Umbilical cord (tissue), 2 donors: ENCODE data around the gene EGFL6. TPM values are rescaled to one million over a fixed set of nuclear protein-coding genes. Genes with fewer than 3 reads are reported as not detected.
"Not testable (repeated sequence)": the region's sequence is repeated elsewhere in the genome, so short reads cannot be mapped to it uniquely, and the experiment has no call there.

Source experiments
- DNase-seq: peaks from one replicate; pipeline ENCODE4 v3.0.0-alpha.2; 2015; ENCODE audit warnings: low spot score
- total RNA-seq: library from RNA; depleted of rRNA; stranded (reverse); fragments of >200 nt; gene quantifications from one replicate; pipeline ENCODE4 v1.2.3, GENCODE V29; 2014; ENCODE audit warnings: low replicate concordance; ENCODE audit not compliant: insufficient read depth

Gene EGFL6
- total RNA-seq, 1 donor from 2014 or later = 95.3 TPM

DNA sequence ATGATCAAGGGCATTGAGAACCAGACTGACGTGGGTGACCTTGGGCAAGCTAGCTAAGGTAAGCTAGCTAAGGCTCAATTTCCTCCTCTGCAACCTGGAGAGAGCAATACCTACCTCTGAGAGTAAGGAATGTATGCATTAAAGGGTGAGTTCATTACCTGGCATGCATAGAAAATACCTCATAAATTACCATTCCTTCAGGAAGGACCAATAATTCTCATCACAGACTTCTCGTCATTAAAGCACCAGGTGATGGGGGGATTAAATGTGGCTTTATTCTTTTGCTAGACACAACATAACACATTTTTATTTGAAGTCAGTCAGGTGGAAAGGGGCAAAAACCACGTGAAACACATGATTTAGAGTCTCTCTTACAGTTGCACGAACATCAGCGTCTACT is 21.5 kb downstream of the EGFL6 start:
- DNase-seq = no peak

DNA sequence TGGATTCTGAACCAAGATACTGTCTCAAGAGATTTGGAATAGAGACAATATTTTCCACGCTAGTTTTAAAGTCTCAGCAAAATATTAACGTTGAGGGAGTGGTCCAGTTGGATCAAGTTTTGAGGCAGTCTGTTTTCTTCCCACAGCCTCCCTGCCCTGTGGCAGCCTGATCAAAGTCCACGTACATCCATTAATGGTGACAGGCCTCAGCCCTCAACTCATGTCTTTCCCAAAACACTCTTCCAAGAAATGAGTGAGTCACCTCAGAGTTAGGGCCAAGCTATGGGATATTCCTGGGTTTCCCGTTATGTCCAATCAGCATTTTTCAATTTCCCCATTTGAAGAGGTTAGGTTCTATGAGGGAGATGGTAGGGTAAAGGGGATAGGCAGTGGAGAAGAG is 28.5 kb downstream of the EGFL6 start:
- DNase-seq = peak; percentile 62

- DNase-seq = no peak
These were observed 29.5 kb downstream of the EGFL6 start for GRCh38 chrX:13598877-13599276.

- no peak for DNase-seq
These were observed 30.1 kb downstream of the EGFL6 start for GRCh38 chrX:13599491-13599890.

DNA sequence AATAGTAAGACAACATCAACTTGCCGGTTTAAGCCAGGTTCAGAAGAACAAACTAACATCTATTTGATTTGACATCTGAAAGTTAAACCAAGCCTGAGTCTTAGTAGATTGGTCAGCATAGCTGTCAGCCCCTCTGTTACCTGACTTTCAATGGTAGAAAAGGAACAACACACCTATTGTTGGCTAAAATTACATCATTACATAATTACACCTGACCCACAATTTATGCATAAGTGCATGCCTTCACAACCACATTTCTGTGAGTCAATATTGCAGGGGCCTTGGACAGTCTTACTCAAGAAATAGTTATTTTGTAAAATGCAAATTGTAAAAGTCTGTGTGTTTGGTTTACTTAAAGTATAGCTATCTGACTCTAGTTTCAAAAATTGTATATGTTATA is 36.2 kb downstream of the EGFL6 start:
- no peak for DNase-seq

- DNase-seq = no peak
These were observed 38.1 kb downstream of the EGFL6 start for GRCh38 chrX:13607331-13607995.

GRCh38 chrX:13607996-13608365 is 38.6 kb downstream of the EGFL6 start:
- no peak for DNase-seq

- no peak for DNase-seq
These were observed 44.8 kb downstream of the EGFL6 start for GRCh38 chrX:13614154-13614553.

DNA sequence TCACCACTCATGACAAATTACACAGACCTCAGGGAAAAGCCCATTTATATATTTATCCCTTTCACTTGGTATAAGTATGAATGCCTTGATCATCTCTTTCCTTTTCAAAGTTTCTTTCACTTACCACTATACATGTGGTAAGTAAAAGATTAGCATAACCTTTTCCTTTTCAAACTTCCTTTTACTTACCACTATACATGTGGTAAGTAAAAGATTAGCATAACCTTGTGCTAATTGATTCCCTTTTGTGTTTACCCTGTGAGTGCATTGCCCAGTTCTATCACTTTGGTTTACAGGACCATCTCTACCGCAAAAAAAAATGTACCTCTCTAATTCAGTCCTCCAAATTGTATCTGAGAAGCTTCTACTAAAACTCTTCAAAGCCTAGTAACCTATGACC is 50.8 kb downstream of the EGFL6 start:
- DNase-seq = no peak

- peak; percentile 28 for DNase-seq
These were observed 53.1 kb downstream of the EGFL6 start for GRCh38 chrX:13622401-13622964.

- DNase-seq = no peak
These were observed 57.9 kb downstream of the EGFL6 start for GRCh38 chrX:13627306-13627705.

GRCh38 chrX:13637224-13637623 is 67.8 kb downstream of the EGFL6 start:
- DNase-seq = not testable (repeated sequence)

- no peak for DNase-seq
These were observed 68.6 kb downstream of the EGFL6 start for GRCh38 chrX:13638021-13638420.

DNA sequence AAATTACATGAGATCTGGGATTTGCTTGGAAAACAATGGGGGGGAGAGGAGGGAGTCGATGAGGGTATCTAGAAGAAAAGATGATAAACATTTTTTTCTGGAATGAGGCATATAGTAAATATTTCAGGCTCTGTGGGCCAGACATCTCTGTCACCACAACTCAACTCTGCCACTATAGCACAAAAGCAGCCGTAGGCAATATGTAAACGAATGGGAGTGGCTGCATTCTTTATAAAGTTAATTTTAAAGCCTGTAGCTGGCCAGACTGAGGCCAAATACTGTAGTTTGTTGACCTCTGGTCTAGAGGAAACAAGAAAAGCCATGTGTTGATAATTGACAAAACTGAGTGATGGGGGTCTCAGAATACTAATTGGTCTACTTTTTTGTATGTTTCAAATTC is 69.4 kb downstream of the EGFL6 start:
- DNase-seq = no peak

- DNase-seq = not testable (repeated sequence)
These were observed 72.3 kb downstream of the EGFL6 start for GRCh38 chrX:13641684-13642083.

GRCh38 chrX:13645464-13646153 is 76.2 kb downstream of the EGFL6 start:
- no peak for DNase-seq

DNA sequence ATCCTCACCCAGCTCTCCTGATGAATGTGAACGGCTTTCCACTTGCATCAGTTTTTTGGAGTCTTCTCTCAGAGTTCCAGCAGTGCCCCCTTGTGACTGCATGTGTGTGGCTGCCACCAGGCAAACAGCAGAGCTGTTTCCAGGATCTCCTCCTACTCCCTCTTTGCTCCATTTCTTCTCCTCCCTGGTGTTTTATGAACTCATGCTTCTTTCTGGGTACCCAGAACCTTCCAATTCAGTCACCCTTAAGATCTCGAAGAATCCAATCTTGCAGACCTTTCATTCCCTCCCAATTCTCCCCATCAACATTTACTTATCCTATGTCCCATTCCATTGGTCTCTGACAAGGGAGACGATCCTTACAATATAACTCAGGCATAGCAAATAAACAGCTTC is 76.8 kb downstream of the EGFL6 start:
- DNase-seq = peak; percentile 72

DNA sequence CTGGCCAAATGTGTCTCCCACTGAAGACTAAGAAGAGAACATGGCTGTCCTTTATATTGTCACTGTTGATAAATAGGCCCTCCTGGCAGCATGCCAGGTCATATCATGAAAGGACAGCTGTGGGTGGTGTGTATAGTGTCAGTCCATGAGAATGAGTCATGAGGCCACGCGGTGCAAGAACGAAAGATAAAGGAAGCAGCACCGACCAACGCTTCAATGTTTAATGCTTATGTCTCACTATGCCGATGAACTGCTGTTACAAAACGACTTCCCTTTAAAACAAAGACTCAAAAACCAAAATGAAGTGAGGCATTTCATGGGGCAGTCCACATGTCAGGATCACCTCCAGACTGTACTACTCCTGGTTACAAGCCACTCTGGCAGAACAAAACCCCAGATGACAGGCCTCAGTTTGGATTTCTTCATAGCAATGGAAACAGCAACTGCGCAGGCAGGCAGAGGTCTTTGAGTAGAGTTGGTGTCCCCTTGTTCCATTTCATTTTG is 78.4 kb downstream of the EGFL6 start:
- peak; percentile 77 for DNase-seq

DNA sequence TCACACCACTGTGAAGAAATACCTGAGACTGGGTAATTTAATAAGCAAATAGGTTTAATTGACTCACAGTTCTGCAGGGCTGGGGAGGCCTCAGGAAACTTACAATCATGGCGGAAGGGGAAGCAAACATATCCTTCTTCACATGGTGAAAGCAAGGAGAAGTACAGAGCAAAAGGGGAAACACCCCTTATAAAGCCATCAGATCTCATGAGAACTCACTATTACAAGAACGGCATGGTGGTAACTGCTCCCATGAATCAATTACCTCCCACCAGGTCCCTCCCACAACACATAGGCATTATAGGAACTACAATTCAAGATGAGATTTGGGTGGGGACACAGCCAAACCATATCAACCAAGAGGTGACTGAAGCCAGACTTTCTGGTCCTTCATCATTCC is 78.9 kb downstream of the EGFL6 start:
- DNase-seq = not testable (repeated sequence)

DNA sequence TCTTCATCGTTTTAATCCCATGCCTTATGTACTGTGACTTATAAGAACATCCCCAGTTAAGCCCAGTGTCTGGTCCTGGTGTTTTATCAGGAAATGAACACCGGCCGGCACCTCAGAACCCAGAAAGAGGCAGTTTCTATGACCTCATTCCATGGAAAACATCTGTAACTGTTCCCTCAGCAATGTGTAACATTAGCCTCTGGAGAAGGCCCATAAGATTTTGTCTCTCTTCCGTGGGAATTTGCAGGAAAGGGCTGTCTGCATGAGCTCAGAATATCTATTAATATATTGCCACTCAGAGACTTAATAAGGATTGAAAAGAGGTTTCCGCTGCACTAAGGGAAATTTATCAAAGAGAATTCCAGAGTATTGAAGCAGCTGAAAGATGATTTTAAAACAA is 80.4 kb downstream of the EGFL6 start:
- DNase-seq = peak; percentile 86

- no peak for DNase-seq
These were observed 80.9 kb downstream of the EGFL6 start for GRCh38 chrX:13650318-13650717.

DNA sequence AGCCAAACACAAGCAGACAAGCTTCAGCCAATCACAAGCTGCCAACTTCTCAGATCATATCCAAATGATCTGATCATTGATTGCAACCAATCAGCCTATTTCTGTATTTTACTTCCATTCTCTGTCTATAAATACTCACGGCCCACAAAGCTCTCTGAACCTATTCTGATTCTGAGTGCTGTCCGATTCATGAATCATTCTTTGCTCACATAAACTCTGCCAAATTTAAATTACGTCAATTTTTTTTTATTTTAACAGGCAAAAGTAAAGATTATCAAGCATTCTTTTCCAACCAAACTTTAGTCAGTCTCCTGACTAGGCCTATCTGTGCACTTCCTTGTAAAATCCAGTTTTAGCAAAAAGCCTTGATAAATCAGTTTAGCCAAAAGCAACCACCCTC is 81.7 kb downstream of the EGFL6 start:
- DNase-seq = no peak

- DNase-seq = no peak
These were observed 82.9 kb downstream of the EGFL6 start for GRCh38 chrX:13652287-13652793.
